Astrocyte (in vitro differentiated cells and primary cell): ENCODE measurements around the gene HS2ST1. TPM values are rescaled to one million over a fixed set of nuclear protein-coding genes. Genes with fewer than 3 reads are reported as not detected.

Source experiments
- DNase-seq: peaks from one replicate; pipeline ENCODE4 v3.0.0-alpha.2; 2010; ENCODE audit warnings: low read depth
- FAIRE-seq: peaks from 2 replicates; lab custom pipeline; 2011; peaks lifted over from hg19 to GRCh38; lab: Jason Lieb, UNC
- H2AFZ ChIP-seq: 2 replicates; pipeline ENCODE4 v1.6.0; 2012; ENCODE audit warnings: low read depth, low read length, inconsistent platforms
- H3K27ac ChIP-seq: 2 replicates; pipeline ENCODE4 v1.5.1; 2011; ENCODE audit warnings: low read depth, low read length, inconsistent platforms
- H3K27me3 ChIP-seq: 2 replicates; pipeline ENCODE4 v1.6.0; 2011; ENCODE audit warnings: low read length, inconsistent platforms; ENCODE audit not compliant: insufficient read depth
- H3K36me3 ChIP-seq: 2 replicates; pipeline ENCODE4 v1.5.1; 2011; ENCODE audit warnings: low read length, inconsistent platforms; ENCODE audit not compliant: insufficient read depth
- H3K4me1 ChIP-seq: 2 replicates; pipeline ENCODE4 v1.5.1; 2011; ENCODE audit warnings: low read length, inconsistent platforms; ENCODE audit not compliant: insufficient read depth
- H3K4me2 ChIP-seq: 2 replicates; pipeline ENCODE4 v1.6.0; 2012; ENCODE audit warnings: low read length, inconsistent platforms
- H3K4me3 ChIP-seq: 2 replicates; pipeline ENCODE4 v1.5.1; 2011; ENCODE audit warnings: low read depth, mild to moderate bottlenecking, low read length, inconsistent platforms; ENCODE audit not compliant: insufficient read depth
- H3K79me2 ChIP-seq: 2 replicates; pipeline ENCODE4 v1.6.0; 2012; ENCODE audit warnings: mild to moderate bottlenecking, low read length, inconsistent platforms; ENCODE audit not compliant: insufficient read depth
- H3K9ac ChIP-seq: 2 replicates; pipeline ENCODE4 v1.6.0; 2012; ENCODE audit warnings: mild to moderate bottlenecking, low read length, inconsistent platforms
- H3K9me3 ChIP-seq: 2 replicates; pipeline ENCODE4 v1.5.1; 2012; ENCODE audit warnings: low read depth, mild to moderate bottlenecking, low read length, inconsistent platforms; ENCODE audit not compliant: insufficient read depth
- H4K20me1 ChIP-seq: 2 replicates; pipeline ENCODE4 v1.6.0; 2012; ENCODE audit warnings: low read length, inconsistent platforms; ENCODE audit not compliant: insufficient read depth
- H3K27ac Mint-ChIP-seq: one replicate; pipeline ENCODE4 v1.8.0; 2021; ENCODE audit warnings: mild to moderate bottlenecking, mixed read lengths; ENCODE audit not compliant: unreplicated experiment
- H3K27me3 Mint-ChIP-seq: one replicate; pipeline ENCODE4 v1.8.0; 2021; ENCODE audit warnings: low read depth, mixed read lengths; ENCODE audit not compliant: unreplicated experiment
- H3K36me3 Mint-ChIP-seq: one replicate; pipeline ENCODE4 v1.8.0; 2021; ENCODE audit warnings: low read depth, mixed read lengths; ENCODE audit not compliant: unreplicated experiment
- H3K4me1 Mint-ChIP-seq: one replicate; pipeline ENCODE4 v1.8.0; 2021; ENCODE audit warnings: low read depth, mixed read lengths; ENCODE audit not compliant: unreplicated experiment
- H3K4me3 Mint-ChIP-seq: one replicate; pipeline ENCODE4 v1.8.0; 2021; ENCODE audit warnings: mild to moderate bottlenecking, moderate library complexity, mixed read lengths; ENCODE audit not compliant: unreplicated experiment
- H3K9me3 Mint-ChIP-seq: one replicate; pipeline ENCODE4 v1.8.0; 2021; ENCODE audit warnings: mild to moderate bottlenecking, mixed read lengths; ENCODE audit not compliant: unreplicated experiment
- CTCF ChIP-seq: IDR thresholded peaks from 2 replicates; pipeline ENCODE4 v1.5.1; 2011; ENCODE audit warnings: low read depth, mild to moderate bottlenecking, inconsistent platforms, low read length, moderate library complexity; ENCODE audit not compliant: insufficient read depth
- EZH2 ChIP-seq: IDR thresholded peaks from 2 replicates; pipeline ENCODE4 v1.6.1; 2012; ENCODE audit warnings: mild to moderate bottlenecking, low read length, inconsistent platforms; ENCODE audit not compliant: insufficient read depth
- total RNA-seq: library from RNA; stranded (reverse); gene quantifications from 2 replicates; pipeline ENCODE4 v1.2.1, GENCODE V29; 2021

Gene HS2ST1
- total RNA-seq, 1 donor from 2014 or later, result 34.7 TPM

- FAIRE-seq (no peak), DNase-seq (no peak)
- no peaks in the 10 kb centered on the region for H3K36me3 ChIP-seq
- peaks cover 9% of the 10 kb centered on the region for H3K4me1 ChIP-seq
- peaks cover 16% of the 10 kb centered on the region for H3K27me3 Mint-ChIP-seq
- no peak overlapping the region for H3K27ac ChIP-seq
- no peak overlapping the region for H3K4me3 ChIP-seq
- H3K27ac Mint-ChIP-seq, result no peak overlapping the region
- no peak for TF ChIP-seq EZH2
- TF ChIP-seq CTCF, result no peak
- H3K9me3 ChIP-seq, result no peaks in the 10 kb centered on the region
- no peak overlapping the region for H3K4me2 ChIP-seq
- no peaks in the 10 kb centered on the region for H3K9me3 Mint-ChIP-seq
- H2AFZ ChIP-seq, result no peak overlapping the region
- H3K4me3 Mint-ChIP-seq, result no peak overlapping the region
- H3K27me3 ChIP-seq, result no peaks in the 10 kb centered on the region
- H3K36me3 Mint-ChIP-seq, result no peaks in the 10 kb centered on the region
- H3K9ac ChIP-seq, result no peak overlapping the region
- H3K4me1 Mint-ChIP-seq, result peaks cover 3% of the 10 kb centered on the region
- H4K20me1 ChIP-seq, result no peaks in the 10 kb centered on the region
- no peaks in the 10 kb centered on the region for H3K79me2 ChIP-seq
Observed at GRCh38 chr1:87136607-87137341, 222.3 kb downstream of the HS2ST1 start.

- no peaks in the 10 kb centered on the region for H3K79me2 ChIP-seq
- H3K4me2 ChIP-seq, result no peak overlapping the region
- H3K9me3 ChIP-seq, result no peaks in the 10 kb centered on the region
- H3K4me1 Mint-ChIP-seq, result peaks cover 3% of the 10 kb centered on the region
- H3K9me3 Mint-ChIP-seq, result no peaks in the 10 kb centered on the region
- no peak for TF ChIP-seq EZH2
- no peak for TF ChIP-seq CTCF
- no peak overlapping the region for H2AFZ ChIP-seq
- H4K20me1 ChIP-seq, result no peaks in the 10 kb centered on the region
- no peaks in the 10 kb centered on the region for H3K36me3 ChIP-seq
- H3K27me3 Mint-ChIP-seq, result peaks cover 16% of the 10 kb centered on the region
- no peak overlapping the region for H3K27ac ChIP-seq
- FAIRE-seq (no peak), DNase-seq (no peak)
- H3K4me3 Mint-ChIP-seq, result no peak overlapping the region
- H3K9ac ChIP-seq, result no peak overlapping the region
- H3K27ac Mint-ChIP-seq, result no peak overlapping the region
- no peaks in the 10 kb centered on the region for H3K36me3 Mint-ChIP-seq
- H3K4me1 ChIP-seq, result peaks cover 6% of the 10 kb centered on the region
- no peaks in the 10 kb centered on the region for H3K27me3 ChIP-seq
- no peak overlapping the region for H3K4me3 ChIP-seq
Observed at GRCh38 chr1:87137342-87137739, 222.9 kb downstream of the HS2ST1 start.
